Testis (tissue), 3 donors: ENCODE measurements around the gene EIF2B4. TPM values are rescaled to one million over a fixed set of nuclear protein-coding genes. Genes with fewer than 3 reads are reported as not detected.

Experiments used
- DNase-seq: peaks from one replicate; pipeline ENCODE4 v3.0.0-alpha.2; 2019
- H3K27ac ChIP-seq, 2 donors: fragments of 200-600 bp; sonication (generic); one replicate each; pipeline ENCODE4 v1.5.1; 2019
- H3K27me3 ChIP-seq: fragments of 200-600 bp; sonication (generic); one replicate; pipeline ENCODE4 v1.5.1; 2019
- H3K36me3 ChIP-seq: fragments of 200-600 bp; sonication (generic); one replicate; pipeline ENCODE4 v1.5.1; 2017; ENCODE audit warnings: low read depth; ENCODE audit errors: missing control alignments
- H3K4me1 ChIP-seq: fragments of 200-600 bp; sonication (generic); one replicate; pipeline ENCODE4 v1.5.1; 2019
- H3K4me3 ChIP-seq, 2 donors: fragments of 200-600 bp; sonication (generic); one replicate each; pipeline ENCODE4 v1.5.1; 2017 to 2019
- H3K9me3 ChIP-seq: fragments of 200-600 bp; sonication (generic); one replicate; pipeline ENCODE4 v1.5.1; 2017
- POLR2A ChIP-seq: fragments of 450-650 bp; IDR thresholded peaks from one replicate; pipeline ENCODE4 v1.6.1; 2017; ENCODE audit warnings: antibody characterized with exemption, mild to moderate bottlenecking, moderate library complexity
- WGBS, 2 donors: methylation state at CpG; one replicate each; pipeline ENCODE4 v1.1.5; 2018; 5-methylcytosine and 5-hydroxymethylcytosine counted together
- intact Hi-C: fragments of 100-400 bp; cut with DNase I; formaldehyde crosslinking; loops from one replicate; pipeline ENCODE4 v1.15.1; 2023; ENCODE audit warnings: low total_unique reads
- polyA plus RNA-seq: library from polyadenylated mRNA; stranded (reverse); fragments of 350-450 nt; fragmentation: Illumina TruSeq; extraction: RNeasy Lipid Tissue Mini Kit (QIAGEN cat#74804); gene quantifications from one replicate; pipeline ENCODE4 v1.2.3, GENCODE V29; 2014; ENCODE audit warnings: low read depth, low replicate concordance; ENCODE audit not compliant: insufficient read depth
- total RNA-seq, 2 donors: library from RNA; depleted of rRNA; stranded (reverse); fragments of >200 nt; gene quantifications; one replicate each; pipeline ENCODE4 v1.2.3, GENCODE V29; 2016
- TF ChIP-seq, protein P1 (sequence below), 3 experiments: fragments of 450-650 bp in 2 of 3; fragments of 200-600 bp in 1 of 3; sonication (generic) in 1 of 3; IDR thresholded peaks; one replicate each; pipeline ENCODE4 v1.5.1; 2016 to 2019; ENCODE audit warnings: antibody characterized with exemption in 3 of 3, mild to moderate bottlenecking in 2 of 3, moderate library complexity in 1 of 3

Gene EIF2B4
- total and polyA plus RNA-seq, 3 donors from 2014 or later, result 59.4 to 111 (median 67.7) TPM

GRCh38 chr2:27351802-27352598, 18.1 kb downstream of the EIF2B4 start:
- H3K36me3 ChIP-seq, result no peaks in the 10 kb centered on the region
- intact Hi-C loops, result no loop called here
- no peaks in the 10 kb centered on the region for H3K9me3 ChIP-seq
- no peak for DNase-seq
- TF ChIP-seq, protein P1, sequence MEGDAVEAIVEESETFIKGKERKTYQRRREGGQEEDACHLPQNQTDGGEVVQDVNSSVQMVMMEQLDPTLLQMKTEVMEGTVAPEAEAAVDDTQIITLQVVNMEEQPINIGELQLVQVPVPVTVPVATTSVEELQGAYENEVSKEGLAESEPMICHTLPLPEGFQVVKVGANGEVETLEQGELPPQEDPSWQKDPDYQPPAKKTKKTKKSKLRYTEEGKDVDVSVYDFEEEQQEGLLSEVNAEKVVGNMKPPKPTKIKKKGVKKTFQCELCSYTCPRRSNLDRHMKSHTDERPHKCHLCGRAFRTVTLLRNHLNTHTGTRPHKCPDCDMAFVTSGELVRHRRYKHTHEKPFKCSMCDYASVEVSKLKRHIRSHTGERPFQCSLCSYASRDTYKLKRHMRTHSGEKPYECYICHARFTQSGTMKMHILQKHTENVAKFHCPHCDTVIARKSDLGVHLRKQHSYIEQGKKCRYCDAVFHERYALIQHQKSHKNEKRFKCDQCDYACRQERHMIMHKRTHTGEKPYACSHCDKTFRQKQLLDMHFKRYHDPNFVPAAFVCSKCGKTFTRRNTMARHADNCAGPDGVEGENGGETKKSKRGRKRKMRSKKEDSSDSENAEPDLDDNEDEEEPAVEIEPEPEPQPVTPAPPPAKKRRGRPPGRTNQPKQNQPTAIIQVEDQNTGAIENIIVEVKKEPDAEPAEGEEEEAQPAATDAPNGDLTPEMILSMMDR (IDR thresholded peaks at IDR 0.05), result no peak
- no peak for TF ChIP-seq POLR2A
- H3K27ac ChIP-seq, result no peak overlapping the region
- peaks cover 27% of the 10 kb centered on the region for H3K4me1 ChIP-seq
- H3K4me3 ChIP-seq, result no peak overlapping the region
- H3K27me3 ChIP-seq, result no peaks in the 10 kb centered on the region
- WGBS, 2 donors, result 74 to 79% methylated on average over 6 of the region's 6 CpGs

DNA sequence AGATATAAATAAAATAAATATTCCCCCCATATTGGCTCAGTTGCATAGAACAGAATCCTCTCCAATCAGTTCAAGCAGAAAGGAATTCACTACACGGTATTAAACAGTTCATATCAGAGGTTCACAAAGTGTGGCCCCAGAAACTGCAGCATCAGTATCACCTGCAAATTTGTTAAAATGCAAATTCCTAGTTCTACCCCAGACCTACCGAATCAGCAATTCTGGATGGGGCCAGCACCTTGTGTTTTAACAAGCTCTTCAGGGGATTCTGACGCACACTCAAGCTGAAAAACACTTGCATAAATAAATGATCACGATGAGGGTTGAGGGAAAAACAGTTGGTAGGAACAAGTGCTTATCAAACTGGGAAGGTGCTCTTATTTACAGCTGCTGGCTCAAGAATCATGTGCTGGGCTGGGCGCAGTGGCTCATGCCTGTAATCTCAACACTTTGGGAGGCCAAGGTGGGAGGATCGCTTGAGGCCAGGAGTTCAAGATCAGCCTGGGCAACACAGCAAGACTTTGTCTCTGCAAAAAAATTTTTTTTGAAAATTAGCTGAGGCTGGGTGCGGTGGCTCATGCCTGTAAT, 19.9 kb downstream of the EIF2B4 start:
- Histone ChIP-seq H3K9me3 (no peaks in the 10 kb centered on the region), H3K27ac (no peak overlapping the region), H3K4me3 (no peak overlapping the region), H3K36me3 (no peaks in the 10 kb centered on the region), H3K4me1 (peaks cover 21% of the 10 kb centered on the region), H3K27me3 (no peaks in the 10 kb centered on the region)
- DNase-seq, result no peak
- TF ChIP-seq POLR2A, result no peak
- TF ChIP-seq, protein P1 (IDR thresholded peaks at IDR 0.05), result no peak
- WGBS, 2 donors, result 62 to 69% methylated on average over 7 of the region's 7 CpGs
- intact Hi-C loops, result no loop called here

DNA sequence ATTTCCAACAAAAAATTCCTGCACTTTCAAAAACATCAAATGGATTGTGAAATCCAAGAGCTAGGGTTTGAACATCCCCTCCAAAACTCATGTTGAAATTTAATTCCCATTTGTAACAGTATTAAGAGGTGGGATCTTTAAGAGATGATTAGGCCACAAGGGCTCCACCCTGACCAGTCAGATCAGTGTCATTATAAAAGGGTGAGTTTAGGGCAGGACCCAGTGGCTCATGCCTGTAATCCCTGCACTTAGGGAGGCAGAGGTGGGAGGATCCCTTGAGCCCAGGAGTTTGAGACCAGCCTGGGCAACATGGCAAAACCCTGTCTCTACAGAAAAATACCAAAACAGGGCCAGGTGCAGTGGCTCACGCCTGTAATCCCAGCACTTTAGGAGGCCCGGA, 22.5 kb downstream of the EIF2B4 start:
- TF ChIP-seq, protein P1 (IDR thresholded peaks at IDR 0.05), result no peak
- no peak for TF ChIP-seq POLR2A
- Histone ChIP-seq H3K27ac (no peak overlapping the region), H3K36me3 (no peaks in the 10 kb centered on the region), H3K4me1 (peaks cover 9% of the 10 kb centered on the region), H3K9me3 (no peaks in the 10 kb centered on the region), H3K27me3 (no peaks in the 10 kb centered on the region), H3K4me3 (no peak overlapping the region)
- no peak for DNase-seq
- intact Hi-C loops, result no loop called here
- 70 to 93% methylated on average over 2 of the region's 2 CpGs for WGBS, 2 donors

DNA sequence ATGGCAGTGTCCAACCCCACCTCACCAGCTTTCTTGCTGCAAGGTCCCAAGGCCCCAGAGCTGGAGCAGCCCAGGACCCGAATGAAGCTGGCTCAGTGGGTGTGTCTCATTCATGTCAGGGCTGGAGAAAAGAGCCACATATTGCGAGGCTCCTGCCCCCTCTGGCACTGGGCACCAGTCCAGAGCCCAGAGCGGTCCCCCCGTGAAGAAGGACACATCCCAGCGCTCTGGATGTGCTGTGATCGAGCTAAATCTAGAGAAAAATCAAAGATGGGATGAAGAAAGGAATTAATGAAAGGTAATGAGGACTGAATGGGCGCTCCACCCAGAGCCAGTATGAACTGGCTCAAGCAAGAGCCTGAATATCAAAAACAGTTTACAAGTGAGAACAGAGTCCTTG, 34.0 kb downstream of the EIF2B4 start:
- no peak for DNase-seq
- Histone ChIP-seq H3K4me1 (no peaks in the 10 kb centered on the region), H3K27me3 (no peaks in the 10 kb centered on the region), H3K36me3 (no peaks in the 10 kb centered on the region), H3K4me3 (no peak overlapping the region), H3K9me3 (no peaks in the 10 kb centered on the region), H3K27ac (no peak overlapping the region)
- intact Hi-C loops, result no loop called here
- WGBS, 2 donors, result 83 to 96% methylated on average over 7 of the region's 7 CpGs
- TF ChIP-seq, protein P1 (IDR thresholded peaks at IDR 0.05), result no peak
- TF ChIP-seq POLR2A, result no peak
